ENCODE measurements around the gene MAPK1IP1L. TPM values are rescaled to one million over a fixed set of nuclear protein-coding genes. Genes with fewer than 3 reads are reported as not detected.
A peak's percentile ranks its signal among the peaks of the same experiment; 100 is the strongest.

MAPK1IP1L gene
- total and polyA plus RNA-seq, 2 of the 4 experiments (the other 2 are of a cell fraction): 44.8 to 168 TPM

GRCh38 chr14:55115460-55115859 is 64.0 kb downstream of the MAPK1IP1L start:
- in situ Hi-C loops (cut with MboI; ENCODE audit: low sequenced_read_pairs) (no loop called here), dilution Hi-C loops (cut with HindIII; ENCODE audit: low sequenced_read_pairs, unreplicated experiment) (no loop called here), intact Hi-C loops (cut with micrococcal nuclease) (no loop called here)
- Histone ChIP-seq H4K91ac (ENCODE audit: insufficient read depth, low read depth, low read length) (no peak overlapping the region), H3K9ac (ENCODE audit: low read depth, low read length) (no peak overlapping the region), H2BK5ac (ENCODE audit: low read depth, low read length, poor library complexity, severe bottlenecking) (no peak overlapping the region), H3K9me1 (ENCODE audit: insufficient read depth, low read length) (peaks cover 4% of the 10 kb centered on the region), H3K9me3 (ENCODE audit: control insufficient read depth, insufficient read depth, low read length) (no peaks in the 10 kb centered on the region), H2BK120ac (ENCODE audit: low read depth, low read length) (no peak overlapping the region), H3K56ac (ENCODE audit: extremely low read depth, insufficient read depth, low read length) (no peak overlapping the region), H4K5ac (ENCODE audit: low read depth, low read length) (no peak overlapping the region), H3K27ac (ENCODE audit: insufficient read depth, low read length) (no peak overlapping the region), H3K23ac (ENCODE audit: low read depth, low read length) (no peak overlapping the region), H3K4me1 (ENCODE audit: control insufficient read depth, insufficient read depth, low read length) (peaks cover 2% of the 10 kb centered on the region; the same call in 1 of the 2 replicates), H3K79me1 (ENCODE audit: low read depth in 1 of 2, low read length in 2 of 2) (no peaks in the 10 kb centered on the region), H2AFZ (replicated peaks; ENCODE audit: low read length, poor library complexity) (peak overlapping the region; percentile 0), H3K14ac (replicated peaks; ENCODE audit: low read depth, low read length) (no peak overlapping the region), H4K20me1 (ENCODE audit: insufficient read depth, low read length) (no peaks in the 10 kb centered on the region), H3K36me3 (ENCODE audit: control insufficient read depth, insufficient read depth, low read length) (no peaks in the 10 kb centered on the region), H2BK15ac (ENCODE audit: low read depth, low read length) (no peak overlapping the region), H2AK5ac (ENCODE audit: low read depth, low read length) (0 out of 2 replicates have a peak overlapping the region, but pooled peaks have one; percentile 48), H3K4ac (ENCODE audit: low read depth, low read length) (no peak overlapping the region), H3K4me2 (ENCODE audit: low read depth, low read length) (no peak overlapping the region), H2AK9ac (replicated peaks; ENCODE audit: low read depth, low read length, poor library complexity) (no peak overlapping the region), H3K4me3 (ENCODE audit: insufficient read depth, low read depth, low read length) (no peak overlapping the region), H3K18ac (ENCODE audit: low read depth, low read length) (no peak overlapping the region), H4K8ac (ENCODE audit: low read depth in 2 of 2, low read length in 2 of 2) (no peak overlapping the region), H3K27me3 (ENCODE audit: control insufficient read depth, insufficient read depth, low read length) (no peaks in the 10 kb centered on the region), H2BK20ac (ENCODE audit: low read depth, low read length) (no peak overlapping the region)
- no TSS peak for BruUV-seq (replicated peaks)
- no peak for ATAC-seq (ENCODE audit: low read depth)
- TF ChIP-seq MXI1 (IDR thresholded peaks at IDR 0.05; ENCODE audit: borderline replicate concordance, low read depth, low read length) (no peak), FOS (IDR thresholded peaks at IDR 0.05; ENCODE audit: low read depth, low read length) (no peak), ELK1 (IDR thresholded peaks at IDR 0.05; ENCODE audit: borderline replicate concordance, low read depth, low read length) (no peak), RCOR1 (IDR thresholded peaks at IDR 0.05; ENCODE audit: insufficient replicate concordance, low read length) (no peak), RFX5 (IDR thresholded peaks at IDR 0.05; ENCODE audit: low read depth, low read length) (no peak), BHLHE40 (IDR thresholded peaks at IDR 0.05; ENCODE audit: low read depth, low read length) (no peak), SMC3 (IDR thresholded peaks at IDR 0.05; ENCODE audit: low read depth, low read length) (no peak), POLR2A (IDR thresholded peaks at IDR 0.05; ENCODE audit: low read depth, low read length) (no peak), CTCF (conservative IDR thresholded peaks at IDR 0.05; ENCODE audit: low read depth, low read length) (no peak), CEBPB (IDR thresholded peaks at IDR 0.05; ENCODE audit: low read depth, low read length) (no peak), NFE2L2 (IDR thresholded peaks at IDR 0.05; ENCODE audit: low read depth, low read length) (no peak), CHD1 (IDR thresholded peaks at IDR 0.05; ENCODE audit: low read depth, low read length) (no peak), MAFK (IDR thresholded peaks at IDR 0.05; ENCODE audit: low read depth, low read length) (no peak), MAZ (IDR thresholded peaks at IDR 0.05; ENCODE audit: borderline replicate concordance, low read depth, low read length) (no peak), RAD21 (IDR thresholded peaks at IDR 0.05; ENCODE audit: low read length) (no peak)
- TF ChIP-seq, protein P1, sequence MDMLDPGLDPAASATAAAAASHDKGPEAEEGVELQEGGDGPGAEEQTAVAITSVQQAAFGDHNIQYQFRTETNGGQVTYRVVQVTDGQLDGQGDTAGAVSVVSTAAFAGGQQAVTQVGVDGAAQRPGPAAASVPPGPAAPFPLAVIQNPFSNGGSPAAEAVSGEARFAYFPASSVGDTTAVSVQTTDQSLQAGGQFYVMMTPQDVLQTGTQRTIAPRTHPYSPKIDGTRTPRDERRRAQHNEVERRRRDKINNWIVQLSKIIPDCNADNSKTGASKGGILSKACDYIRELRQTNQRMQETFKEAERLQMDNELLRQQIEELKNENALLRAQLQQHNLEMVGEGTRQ (IDR thresholded peaks at IDR 0.05; ENCODE audit: low read depth, low read length): no peak
- 43% methylated on average over 1 of the region's 3 CpGs; no CpG with 5 or more reads in 1 of the 2 experiments for WGBS, 2 experiments (ENCODE audit: extremely low coverage in 2 of 2, insufficient read length in 1 of 2)
- POLR2A ChIA-PET (ENCODE audit: unreplicated experiment): no interaction called here
- CTCF ChIA-PET: no interaction called here
- DNase-seq: no peak

Measured in IMR-90 (cell line).